Measurements from ENCODE around the gene PPL. TPM values are rescaled to one million over a fixed set of nuclear protein-coding genes. Genes with fewer than 3 reads are reported as not detected.

Gene PPL
- total and polyA plus RNA-seq, 2 of the 8 experiments (the other 6 are each of a cell fraction or from before 2014, with no cell fraction given) = 11.3 to 29.5 TPM

GRCh38 chr16:4922721-4923342 is 14.1 kb downstream of the PPL start:
- POLR2A ChIA-PET (ENCODE audit: partially characterized antibody) = interaction anchor here (1.4 to 3.7 kb wide), 4 partner anchors 8 to 19 kb away, joined by 3 to 16 read pairs (median 4); no protein-coding TSS in a partner anchor
- Histone ChIP-seq H4K91ac (replicated peaks; ENCODE audit: insufficient read length, low read length) (no peak overlapping the region), H3K79me2 (ENCODE audit: control insufficient read depth in 1 of 2, insufficient read depth in 2 of 2, low read length in 2 of 2) (peaks cover 0 to 6% of the 10 kb centered on the region in 2 experiments; a peak in 2 of 4 replicates), H4K8ac (ENCODE audit: extremely low read depth, insufficient read depth, low read length) (no peak overlapping the region), H3K23me2 (ENCODE audit: low read depth, low read length) (no peaks in the 10 kb centered on the region), H3K18ac (ENCODE audit: extremely low read depth, low read length) (no peak overlapping the region), H3K4ac (replicated peaks; ENCODE audit: insufficient read length, low read depth, low read length) (no peak overlapping the region), H2AFZ (ENCODE audit: low read length) (no peak overlapping the region), H3K4me2 (ENCODE audit: insufficient read depth in 1 of 2, low read depth in 2 of 2, low read length in 2 of 2) (no peak overlapping the region), H3K27me3 (replicated peaks in 1 of 4; ENCODE audit: control insufficient read depth in 3 of 4, extremely low read depth in 1 of 4, insufficient read depth in 3 of 4, low read length in 3 of 4) (no peaks in the 10 kb centered on the region; a peak in 1 of 7 replicates), H3K9me3 (ENCODE audit: insufficient read depth in 2 of 2, low read depth in 1 of 2, low read length in 1 of 2) (peaks cover 4 to 5% of the 10 kb centered on the region in 2 experiments; a peak in 2 of 4 replicates), H3K14ac (ENCODE audit: insufficient read length) (no peak overlapping the region), H2BK15ac (ENCODE audit: low read length) (no peak overlapping the region), H3K79me1 (ENCODE audit: low read depth, low read length) (peaks cover 7% of the 10 kb centered on the region), H3K9ac (replicated peaks in 1 of 4; ENCODE audit: extremely low read depth in 1 of 4, low read depth in 3 of 4, low read length in 3 of 4) (no peak overlapping the region; a peak in 2 of 7 replicates), H2AK5ac (ENCODE audit: low read depth, low read length) (no peak overlapping the region), H2BK20ac (ENCODE audit: low read length) (no peak overlapping the region), H3K23ac (ENCODE audit: insufficient read length) (no peak overlapping the region), H4K20me1 (replicated peaks in 1 of 2; ENCODE audit: control insufficient read depth in 1 of 2, insufficient read depth in 2 of 2, low read length in 2 of 2) (peaks cover 0 to 5% of the 10 kb centered on the region in 2 experiments), H2BK120ac (replicated peaks; ENCODE audit: low read depth, low read length) (no peak overlapping the region), H2BK12ac (ENCODE audit: low read depth, low read length) (no peak overlapping the region), H3K4me3 (ENCODE audit: extremely low read depth in 1 of 4, insufficient read depth in 2 of 4, low read depth in 3 of 4, low read length in 4 of 4) (no peak overlapping the region), H2BK5ac (ENCODE audit: low read depth, low read length) (no peak overlapping the region; the same call in 1 of the 2 replicates), H3K56ac (replicated peaks; ENCODE audit: insufficient read length, low read depth, low read length) (no peak overlapping the region), H3K27ac (ENCODE audit: low read depth, low read length) (no peak overlapping the region), H4K5ac (ENCODE audit: insufficient read length, low read depth, low read length) (no peak overlapping the region), H3K36me3 (ENCODE audit: control insufficient read depth in 2 of 4, insufficient read depth in 4 of 4, low read length in 3 of 4) (peaks cover 0 to 8% (median 2%) of the 10 kb centered on the region in 4 experiments; a peak in 2 of 8 replicates), H3K4me1 (replicated peaks in 1 of 4; ENCODE audit: control insufficient read depth in 3 of 4, insufficient read depth in 4 of 4, low read length in 3 of 4) (peaks cover 0 to 15% (median 7%) of the 10 kb centered on the region in 4 experiments; a peak in 5 of 7 replicates)
- CTCF ChIA-PET (ENCODE audit: partially characterized antibody) = interaction anchor here (0.6 to 1.4 kb wide), 4 partner anchors 10 to 702 kb away, joined by 3 to 5 read pairs (median 4); no protein-coding TSS in a partner anchor
- no peak for FAIRE-seq
- TF ChIP-seq KDM4A (IDR thresholded peaks at IDR 0.05; ENCODE audit: low read depth, low read length, severe bottlenecking) = no peak
- peak in 1 of 3 experiments; percentile 17; a peak in 1 of 4 replicates for TF ChIP-seq CTCF (IDR thresholded peaks at IDR 0.05; ENCODE audit: control extremely low read depth in 1 of 3, insufficient read depth in 1 of 3, low read depth in 1 of 3, low read length in 3 of 3)
- TF ChIP-seq SRF (IDR thresholded peaks at IDR 0.05; ENCODE audit: low read depth, low read length) = peak; percentile 76
- no peak for TF ChIP-seq RFX5 (IDR thresholded peaks at IDR 0.05; ENCODE audit: borderline replicate concordance, low read depth, low read length)
- WGBS, 2 experiments (ENCODE audit: extremely low coverage in 1 of 2, insufficient coverage in 1 of 2, insufficient read length in 1 of 2, insufficient replicate concordance in 2 of 2, low coverage in 1 of 2, low lambda C conversion rate in 2 of 2, missing lambda C conversion rate in 1 of 2) = 86% methylated on average over 12 of the region's 18 CpGs; no CpG with 5 or more reads in 1 of the 2 experiments
- no peak for DNase-seq (ENCODE audit: low read depth in 1 of 2, low spot score in 2 of 2)

All from H1 (cell line).